Measurements from ENCODE around the gene APOBEC3A. TPM values are rescaled to one million over a fixed set of nuclear protein-coding genes. Genes with fewer than 3 reads are reported as not detected.

The APOBEC3A gene
- not detected in 2 replicates for total RNA-seq

DNA sequence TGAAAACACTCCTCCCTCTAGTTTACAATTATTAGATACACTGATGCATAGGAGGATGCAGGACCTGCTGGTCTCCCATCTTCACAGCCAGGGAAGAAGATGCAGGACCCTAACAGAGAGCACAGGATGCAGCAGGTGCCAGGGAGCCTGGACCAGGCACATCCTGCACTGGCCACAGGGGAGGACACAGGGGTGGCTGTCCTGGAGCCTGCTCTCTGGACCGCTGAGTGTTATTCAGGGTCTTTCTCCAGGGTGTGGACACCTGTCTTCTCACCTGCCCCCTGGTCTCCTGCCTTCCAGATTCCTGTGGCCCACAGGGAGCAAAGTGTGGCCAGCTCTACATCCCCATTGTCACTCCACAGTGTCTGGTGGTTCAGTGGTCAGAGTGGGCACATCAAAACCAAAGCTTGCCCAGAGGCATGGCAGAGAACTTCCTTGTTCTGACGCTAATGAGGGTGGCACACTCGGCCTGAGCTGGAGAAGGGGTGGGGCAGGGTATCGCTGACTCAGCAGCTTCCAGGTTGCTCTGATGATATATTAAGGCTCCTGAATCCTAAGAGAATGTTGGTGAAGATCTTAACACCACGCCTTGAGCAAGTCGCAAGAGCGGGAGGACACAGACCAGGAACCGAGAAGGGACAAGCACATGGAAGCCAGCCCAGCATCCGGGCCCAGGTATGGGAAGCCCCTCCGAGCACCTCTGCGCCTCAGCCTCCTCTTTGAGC, at the start of gene APOBEC3A:
Gene APOBEC3A, plus strand, starts transcription at position 564 of the 725 bp plus-strand sequence. Its CDS starts 83 bp downstream, at position 647.

DNA sequence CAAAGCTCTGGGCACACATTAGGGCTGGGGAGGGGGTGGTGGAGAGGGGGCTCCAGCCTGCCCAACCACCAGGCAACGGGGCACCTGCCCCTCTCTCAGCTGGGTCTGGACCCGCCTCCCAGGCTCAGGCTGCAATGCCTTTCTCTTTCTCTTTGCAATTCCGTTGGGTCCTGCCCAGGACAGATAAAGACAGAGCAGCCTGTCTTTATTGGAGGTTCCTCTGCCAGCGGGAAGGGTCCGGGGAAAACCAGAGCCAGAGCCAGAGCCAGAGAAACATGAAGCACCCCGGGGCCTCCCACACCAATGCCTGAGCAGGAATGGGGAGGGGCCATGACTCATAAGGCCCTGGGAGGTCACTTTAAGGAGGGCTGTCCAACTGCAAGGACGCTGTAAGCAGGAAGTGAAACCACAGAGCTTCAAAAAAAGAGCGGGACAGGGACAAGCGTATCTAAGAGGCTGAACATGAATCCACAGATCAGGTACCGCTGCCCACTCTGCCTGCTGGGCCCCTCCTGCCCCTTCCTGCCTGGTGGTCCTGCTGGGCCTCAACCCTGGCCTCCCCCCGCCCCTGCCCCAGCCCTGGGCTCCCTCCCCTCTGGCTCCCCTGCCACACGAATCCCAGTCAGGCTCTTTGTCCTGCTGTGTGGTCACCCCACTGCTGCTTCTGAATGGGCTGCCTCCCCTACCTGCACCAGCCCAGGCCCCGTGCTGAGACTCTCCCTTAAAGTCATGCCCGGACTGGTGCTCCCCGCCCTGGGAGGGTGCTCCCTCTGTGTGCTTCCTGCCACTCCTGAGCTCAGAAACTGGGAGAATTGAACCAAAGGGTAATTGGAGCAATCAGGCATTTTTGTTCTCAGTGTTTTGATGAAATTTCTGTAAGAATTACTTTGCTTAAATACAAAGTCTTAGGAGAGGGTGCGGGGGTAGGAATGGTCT, 24.9 kb downstream of the APOBEC3A start, which contains the start of gene APOBEC3B:
Gene APOBEC3B, plus strand, starts transcription at position 356 of the 936 bp plus-strand sequence. Its CDS starts 107 bp downstream, at position 463.

Other genes with a start within 250 kb of the APOBEC3A start
- 86.5 and 95.4 TPM in 2 replicates for gene SUN2, start 201.6 kb upstream of the APOBEC3A start, total RNA-seq
- gene DNAL4, start 163.5 kb upstream of the APOBEC3A start, total RNA-seq, result 21.6 and 23.7 TPM in 2 replicates
- under 0.01 and 0.18 TPM in 2 replicates for gene NPTXR, start 113.6 kb upstream of the APOBEC3A start, total RNA-seq
- gene CBX6, start 85.4 kb upstream of the APOBEC3A start, total RNA-seq, result 42.5 and 44.4 TPM in 2 replicates
- 28.5 and 29.6 TPM in 2 replicates for gene APOBEC3B, start 24.7 kb downstream of the APOBEC3A start, total RNA-seq
- 34.4 and 42.4 TPM in 2 replicates for gene APOBEC3C, start 56.6 kb downstream of the APOBEC3A start, total RNA-seq
- gene APOBEC3D, start 63.5 kb downstream of the APOBEC3A start, total RNA-seq, result 1.6 and 3.5 TPM in 2 replicates
- gene APOBEC3F, start 83.3 kb downstream of the APOBEC3A start, total RNA-seq, result 4.3 and 7.6 TPM in 2 replicates
- gene APOBEC3G, start 119.7 kb downstream of the APOBEC3A start, total RNA-seq, result 11.0 and 15.8 TPM in 2 replicates
- 0.53 and 4.0 TPM in 2 replicates for gene APOBEC3H, start 139.6 kb downstream of the APOBEC3A start, total RNA-seq
- 2.3 and 2.5 TPM in 2 replicates for gene CBX7, start 195.1 kb downstream of the APOBEC3A start, total RNA-seq